ENCODE measurements around the gene DEPP1. TPM values are rescaled to one million over a fixed set of nuclear protein-coding genes. Genes with fewer than 3 reads are reported as not detected.

DEPP1 gene
- polyA plus RNA-seq, 3 donors = not detected

- no CpG with 5 or more reads among the region's 1 CpG for WGBS (ENCODE audit: insufficient coverage)
- no peak overlapping the region for H3K4me3 Mint-ChIP-seq
- TF ChIP-seq, protein P1, sequence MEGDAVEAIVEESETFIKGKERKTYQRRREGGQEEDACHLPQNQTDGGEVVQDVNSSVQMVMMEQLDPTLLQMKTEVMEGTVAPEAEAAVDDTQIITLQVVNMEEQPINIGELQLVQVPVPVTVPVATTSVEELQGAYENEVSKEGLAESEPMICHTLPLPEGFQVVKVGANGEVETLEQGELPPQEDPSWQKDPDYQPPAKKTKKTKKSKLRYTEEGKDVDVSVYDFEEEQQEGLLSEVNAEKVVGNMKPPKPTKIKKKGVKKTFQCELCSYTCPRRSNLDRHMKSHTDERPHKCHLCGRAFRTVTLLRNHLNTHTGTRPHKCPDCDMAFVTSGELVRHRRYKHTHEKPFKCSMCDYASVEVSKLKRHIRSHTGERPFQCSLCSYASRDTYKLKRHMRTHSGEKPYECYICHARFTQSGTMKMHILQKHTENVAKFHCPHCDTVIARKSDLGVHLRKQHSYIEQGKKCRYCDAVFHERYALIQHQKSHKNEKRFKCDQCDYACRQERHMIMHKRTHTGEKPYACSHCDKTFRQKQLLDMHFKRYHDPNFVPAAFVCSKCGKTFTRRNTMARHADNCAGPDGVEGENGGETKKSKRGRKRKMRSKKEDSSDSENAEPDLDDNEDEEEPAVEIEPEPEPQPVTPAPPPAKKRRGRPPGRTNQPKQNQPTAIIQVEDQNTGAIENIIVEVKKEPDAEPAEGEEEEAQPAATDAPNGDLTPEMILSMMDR (IDR thresholded peaks at IDR 0.05) = no peak
These were observed 34.3 kb downstream of the DEPP1 start for GRCh38 chr10:44944354-44944753.

GRCh38 chr10:44939691-44940401 lies 38.8 kb downstream of the DEPP1 start:
- H3K27me3 ChIP-seq (ENCODE audit: control insufficient read depth in 2 of 2, insufficient read depth in 2 of 2, low read length in 2 of 2) = no peaks in the 10 kb centered on the region
- peak overlapping the region; percentile 65 to 73 for H3K27ac ChIP-seq (ENCODE audit: low read depth in 1 of 2, low read length in 2 of 2)
- peaks cover 0 to 4% (median 0%) of the 10 kb centered on the region in 3 donors for H3K27me3 Mint-ChIP-seq (ENCODE audit: low read depth in 3 of 3)
- H3K36me3 ChIP-seq (replicated peaks in 1 of 2; ENCODE audit: control insufficient read depth in 1 of 2, insufficient read depth in 2 of 2, low read length in 2 of 2) = no peaks in the 10 kb centered on the region
- peak overlapping the region; percentile 35 for H3K4me2 ChIP-seq (replicated peaks; ENCODE audit: extremely low read depth, low read length, poor library complexity, severe bottlenecking)
- H3K9me3 Mint-ChIP-seq = peaks cover 8 to 24% (median 13%) of the 10 kb centered on the region in 7 donors
- peak overlapping the region in 1 of 2 donors; percentile 44 for H3K4me3 Mint-ChIP-seq
- H4K20me1 ChIP-seq (ENCODE audit: insufficient read depth, low read length) = no peaks in the 10 kb centered on the region
- TF ChIP-seq, protein P1 (IDR thresholded peaks at IDR 0.05) = no peak
- H3K9me3 ChIP-seq (replicated peaks in 1 of 2; ENCODE audit: control insufficient read depth in 1 of 2, insufficient read depth in 1 of 2, low read length in 2 of 2) = peaks cover 0 to 6% of the 10 kb centered on the region in 2 donors
- H3K9ac ChIP-seq (ENCODE audit: insufficient read depth, low read length, poor library complexity, severe bottlenecking) = no peak overlapping the region
- H3K79me2 ChIP-seq (ENCODE audit: insufficient read depth, low read length) = peaks cover 11% of the 10 kb centered on the region
- peaks cover 0 to 3% of the 10 kb centered on the region in 2 donors for H3K36me3 Mint-ChIP-seq
- peak overlapping the region; percentile 73 to 87 (median 81) for H3K27ac Mint-ChIP-seq
- peaks cover 52 to 58% of the 10 kb centered on the region in 2 donors for H3K4me1 ChIP-seq (ENCODE audit: control insufficient read depth in 1 of 2, insufficient read depth in 2 of 2, low read length in 2 of 2)
- peak; percentile 46 to 76 (median 72) for DNase-seq
- H3K4me3 ChIP-seq (replicated peaks in 1 of 3; ENCODE audit: low read depth in 2 of 3, low read length in 3 of 3) = peak overlapping the region in 1 of 3 experiments; percentile 19
- intact Hi-C loops (cut with micrococcal nuclease) = no loop called here
- H2AFZ ChIP-seq (ENCODE audit: insufficient read depth, low read depth, low read length, poor library complexity, severe bottlenecking) = no peak overlapping the region
- no CpG with 5 or more reads among the region's 7 CpGs for WGBS (ENCODE audit: insufficient coverage)
- H3K4me1 Mint-ChIP-seq = peaks cover 60% of the 10 kb centered on the region

More at GRCh38 chr10:44944354-44944753, 34.3 kb downstream of the DEPP1 start:
- Histone ChIP-seq H3K9ac (ENCODE audit: insufficient read depth, low read length, poor library complexity, severe bottlenecking) (no peak overlapping the region), H3K36me3 (replicated peaks in 1 of 2; ENCODE audit: control insufficient read depth in 1 of 2, insufficient read depth in 2 of 2, low read length in 2 of 2) (no peaks in the 10 kb centered on the region), H3K27me3 (ENCODE audit: control insufficient read depth in 2 of 2, insufficient read depth in 2 of 2, low read length in 2 of 2) (no peaks in the 10 kb centered on the region), H3K4me2 (replicated peaks; ENCODE audit: extremely low read depth, low read length, poor library complexity, severe bottlenecking) (no peak overlapping the region), H2AFZ (ENCODE audit: insufficient read depth, low read depth, low read length, poor library complexity, severe bottlenecking) (no peak overlapping the region), H4K20me1 (ENCODE audit: insufficient read depth, low read length) (peaks cover 18% of the 10 kb centered on the region), H3K9me3 (replicated peaks in 1 of 2; ENCODE audit: control insufficient read depth in 1 of 2, insufficient read depth in 1 of 2, low read length in 2 of 2) (peaks cover 0 to 6% of the 10 kb centered on the region in 2 donors), H3K79me2 (ENCODE audit: insufficient read depth, low read length) (no peaks in the 10 kb centered on the region), H3K4me1 (ENCODE audit: control insufficient read depth in 1 of 2, insufficient read depth in 2 of 2, low read length in 2 of 2) (peaks cover 44 to 55% of the 10 kb centered on the region in 2 donors), H3K27ac (ENCODE audit: low read depth in 1 of 2, low read length in 2 of 2) (no peak overlapping the region), H3K4me3 (replicated peaks in 1 of 3; ENCODE audit: low read depth in 2 of 3, low read length in 3 of 3) (no peak overlapping the region)
- intact Hi-C loops (cut with micrococcal nuclease) = no loop called here
- Mint-ChIP-seq H3K9me3 (peaks cover 8 to 24% (median 12%) of the 10 kb centered on the region in 7 donors), H3K4me1 (peaks cover 56% of the 10 kb centered on the region), H3K27ac (no peak overlapping the region), H3K36me3 (peaks cover 1 to 5% of the 10 kb centered on the region in 2 donors), H3K27me3 (ENCODE audit: low read depth in 3 of 3) (no peaks in the 10 kb centered on the region)
- no peak for DNase-seq
